H1 (cell line): ENCODE results near the gene SIMC1. TPM values are rescaled to one million over a fixed set of nuclear protein-coding genes. Genes with fewer than 3 reads are reported as not detected.
"Not testable (repeated sequence)": the region's sequence is repeated elsewhere in the genome, so short reads cannot be mapped to it uniquely, and the experiment has no call there.

Experiments
- CTCF ChIA-PET: fragments of 300-600 bp; sonication (Branson Sonifier 250); formaldehyde crosslinking; loops from one replicate; lab custom pipeline; 2021; ENCODE audit not compliant: partially characterized antibody; lab: Charles Lee
- POLR2A ChIA-PET: fragments of 300-600 bp; sonication (Branson Sonifier 250); formaldehyde crosslinking; loops from one replicate; lab custom pipeline; 2021; ENCODE audit warnings: inconsistent platforms; ENCODE audit not compliant: partially characterized antibody; lab: Charles Lee
- DNase-seq, 2 experiments: peaks; one replicate each; pipeline versions ENCODE4 v3.0.0 to v3.0.0-alpha.2; 2010 to 2022; ENCODE audit warnings: low spot score in 2 of 2, low read depth in 1 of 2, mixed read lengths in 1 of 2
- FAIRE-seq: peaks from 2 replicates; lab custom pipeline; 2011; peaks lifted over from hg19 to GRCh38; lab: Jason Lieb, UNC
- H2AFZ ChIP-seq: 2 replicates; pipeline ENCODE4 v1.8.1; 2012; ENCODE audit warnings: low read length, inconsistent platforms
- H2AK5ac ChIP-seq: 2 replicates; pipeline ENCODE4 v1.6.1; 2013; ENCODE audit warnings: low read depth, low read length
- H2BK120ac ChIP-seq: replicated peaks from 2 replicates; pipeline ENCODE3; 2013; ENCODE audit warnings: low read depth, low read length, inconsistent platforms
- H2BK12ac ChIP-seq: 2 replicates; pipeline ENCODE4 v1.6.1; 2013; ENCODE audit warnings: low read depth, low read length
- H2BK15ac ChIP-seq: 2 replicates; pipeline ENCODE4 v1.6.1; 2013; ENCODE audit warnings: low read length
- H2BK20ac ChIP-seq: 2 replicates; pipeline ENCODE4 v1.6.1; 2013; ENCODE audit warnings: low read length
- H2BK5ac ChIP-seq: 2 replicates; pipeline ENCODE4 v1.6.1; 2013; ENCODE audit warnings: low read depth, low read length
- H3K14ac ChIP-seq: 2 replicates; pipeline ENCODE4 v1.6.1; 2013; ENCODE audit warnings: inconsistent platforms; ENCODE audit not compliant: insufficient read length
- H3K18ac ChIP-seq: 2 replicates; pipeline ENCODE4 v1.6.1; 2013; ENCODE audit warnings: low read length; ENCODE audit errors: extremely low read depth
- H3K23ac ChIP-seq: 2 replicates; pipeline ENCODE4 v1.6.1; 2013; ENCODE audit warnings: inconsistent platforms; ENCODE audit not compliant: insufficient read length
- H3K23me2 ChIP-seq: 2 replicates; pipeline ENCODE4 v1.6.1; 2013; ENCODE audit warnings: low read depth, low read length
- H3K27ac ChIP-seq: 2 replicates; pipeline ENCODE4 v1.6.1; 2011; ENCODE audit warnings: low read depth, low read length, inconsistent platforms
- H3K27me3 ChIP-seq, 4 experiments: replicated peaks in 1 of 4; 1 replicate in 1 of 4; 2 replicates in 3 of 4; pipeline versions ENCODE4 v1.6.1 to v1.8.1; 2011 to 2013; ENCODE audit warnings: low read length in 3 of 4, mild to moderate bottlenecking in 3 of 4, inconsistent platforms in 2 of 4, mixed read lengths in 2 of 4, moderate library complexity in 1 of 4; ENCODE audit not compliant: control insufficient read depth in 3 of 4, insufficient read depth in 3 of 4; ENCODE audit errors: extremely low read depth in 1 of 4
- H3K36me3 ChIP-seq, 4 experiments: 2 replicates each; pipeline versions ENCODE4 v1.6.1 to v1.8.1; 2011 to 2013; ENCODE audit warnings: mild to moderate bottlenecking in 4 of 4, low read length in 3 of 4, moderate library complexity in 2 of 4, control low read depth in 1 of 4, inconsistent platforms in 1 of 4; ENCODE audit not compliant: insufficient read depth in 4 of 4, control insufficient read depth in 2 of 4
- H3K4ac ChIP-seq: replicated peaks from 2 replicates; pipeline ENCODE3; 2013; ENCODE audit warnings: low read length, low read depth, mixed read lengths, inconsistent platforms; ENCODE audit not compliant: insufficient read length
- H3K4me1 ChIP-seq, 4 experiments: replicated peaks in 1 of 4; 1 replicate in 1 of 4; 2 replicates in 3 of 4; pipeline versions ENCODE4 v1.6.1 to v1.8.1; 2011 to 2013; ENCODE audit warnings: low read length in 3 of 4, inconsistent platforms in 2 of 4, mixed read lengths in 1 of 4; ENCODE audit not compliant: insufficient read depth in 4 of 4, control insufficient read depth in 3 of 4
- H3K4me2 ChIP-seq, 2 experiments: 2 replicates each; pipeline versions ENCODE4 v1.6.1 to v1.8.1; 2011 to 2013; ENCODE audit warnings: low read depth in 2 of 2, low read length in 2 of 2, control low read depth in 1 of 2, inconsistent platforms in 1 of 2, mild to moderate bottlenecking in 1 of 2; ENCODE audit not compliant: insufficient read depth in 1 of 2
- H3K4me3 ChIP-seq, 4 experiments: fragments of 200-600, 300-600 bp in 1 of 4; sonication (generic), shearing (Covaris generic), sonication (Bioruptor Twin) in 1 of 4; 2 replicates each; pipeline versions ENCODE4 v1.5.1 to v1.8.1; 2011 to 2016; ENCODE audit warnings: low read length in 4 of 4, low read depth in 3 of 4, control low read depth in 2 of 4, inconsistent platforms in 2 of 4, mild to moderate bottlenecking in 2 of 4, mixed read lengths in 1 of 4, moderate library complexity in 1 of 4; ENCODE audit not compliant: insufficient read depth in 2 of 4; ENCODE audit errors: extremely low read depth in 1 of 4
- H3K56ac ChIP-seq: replicated peaks from 2 replicates; pipeline ENCODE3; 2013; ENCODE audit warnings: low read depth, mild to moderate bottlenecking, mixed read lengths, low read length, inconsistent platforms; ENCODE audit not compliant: insufficient read length
- H3K79me1 ChIP-seq: 2 replicates; pipeline ENCODE4 v1.6.1; 2013; ENCODE audit warnings: low read depth, low read length, control low read depth
- H3K79me2 ChIP-seq, 2 experiments: 2 replicates each; pipeline versions ENCODE4 v1.6.1 to v1.8.1; 2012 to 2013; ENCODE audit warnings: low read length in 2 of 2, mild to moderate bottlenecking in 2 of 2, inconsistent platforms in 1 of 2; ENCODE audit not compliant: insufficient read depth in 2 of 2, control insufficient read depth in 1 of 2
- H3K9ac ChIP-seq, 4 experiments: replicated peaks in 1 of 4; 1 replicate in 1 of 4; 2 replicates in 3 of 4; pipeline versions ENCODE4 v1.6.1 to v1.8.1; 2011 to 2013; ENCODE audit warnings: low read depth in 3 of 4, low read length in 3 of 4, control low read depth in 2 of 4, mild to moderate bottlenecking in 2 of 4, moderate library complexity in 2 of 4, inconsistent platforms in 1 of 4; ENCODE audit errors: extremely low read depth in 1 of 4
- H3K9me3 ChIP-seq, 2 experiments: 2 replicates each; pipeline versions ENCODE4 v1.6.1 to v1.8.1; 2012 to 2013; ENCODE audit warnings: mild to moderate bottlenecking in 2 of 2, moderate library complexity in 2 of 2, control low read depth in 1 of 2, inconsistent platforms in 1 of 2, low read depth in 1 of 2, low read length in 1 of 2, mixed read lengths in 1 of 2; ENCODE audit not compliant: insufficient read depth in 2 of 2
- H4K20me1 ChIP-seq, 2 experiments: replicated peaks in 1 of 2; 2 replicates each; pipeline versions ENCODE3 to v1.8.1; 2011 to 2013; ENCODE audit warnings: inconsistent platforms in 2 of 2, low read length in 2 of 2, mild to moderate bottlenecking in 1 of 2; ENCODE audit not compliant: insufficient read depth in 2 of 2, control insufficient read depth in 1 of 2
- H4K5ac ChIP-seq: 2 replicates; pipeline ENCODE4 v1.6.1; 2013; ENCODE audit warnings: low read length, low read depth, mixed read lengths, inconsistent platforms; ENCODE audit not compliant: insufficient read length
- H4K8ac ChIP-seq: 2 replicates; pipeline ENCODE4 v1.8.0; 2013; ENCODE audit warnings: mild to moderate bottlenecking, moderate library complexity, low read length, inconsistent platforms; ENCODE audit not compliant: insufficient read depth; ENCODE audit errors: extremely low read depth
- H4K91ac ChIP-seq: replicated peaks from 2 replicates; pipeline ENCODE3; 2013; ENCODE audit warnings: low read length, mixed read lengths, inconsistent platforms; ENCODE audit not compliant: insufficient read length
- WGBS, 2 experiments: shearing (Covaris generic) in 1 of 2; methylation state at CpG; one replicate each; pipeline versions ENCODE4 v1.1.6 to v1.1.7; 2013 to 2015; ENCODE audit warnings: low lambda C conversion rate in 2 of 2, mixed read lengths in 2 of 2, inconsistent platforms in 1 of 2, low coverage in 1 of 2, missing lambda C conversion rate in 1 of 2; ENCODE audit not compliant: insufficient replicate concordance in 2 of 2, insufficient coverage in 1 of 2, insufficient read length in 1 of 2; ENCODE audit errors: extremely low coverage in 1 of 2, missing lambda C conversion rate in 1 of 2; 5-methylcytosine and 5-hydroxymethylcytosine counted together
- polyA plus RNA-seq, 7 experiments: library from polyadenylated mRNA; depleted of rRNA in 3 of 7; stranded (reverse) in 5 of 7; unstranded in 2 of 7; fragments of >200 nt in 5 of 7; fragments of 200-250 nt in 2 of 7; gene quantifications; 1 replicate in 5 of 7; 2 replicates in 1 of 7; 4 replicates in 1 of 7; pipeline versions ENCODE4 v1.2.1 to v1.2.3, GENCODE V29; 2011 to 2013; ENCODE audit warnings: missing spikeins in 2 of 7, mixed read lengths in 2 of 7
- total RNA-seq: library from RNA; stranded (reverse); fragmentation: NEBNext Ultra II Directional; extraction: Animal tissue kit (Norgen Biotek cat#: 25700); gene quantifications from 2 replicates; pipeline ENCODE4 v1.2.1, GENCODE V29; 2021

SIMC1 gene
- total and polyA plus RNA-seq, 2 of the 8 experiments (the other 6 are each of a cell fraction or from before 2014, with no cell fraction given): 12.3 to 21.2 TPM

DNA sequence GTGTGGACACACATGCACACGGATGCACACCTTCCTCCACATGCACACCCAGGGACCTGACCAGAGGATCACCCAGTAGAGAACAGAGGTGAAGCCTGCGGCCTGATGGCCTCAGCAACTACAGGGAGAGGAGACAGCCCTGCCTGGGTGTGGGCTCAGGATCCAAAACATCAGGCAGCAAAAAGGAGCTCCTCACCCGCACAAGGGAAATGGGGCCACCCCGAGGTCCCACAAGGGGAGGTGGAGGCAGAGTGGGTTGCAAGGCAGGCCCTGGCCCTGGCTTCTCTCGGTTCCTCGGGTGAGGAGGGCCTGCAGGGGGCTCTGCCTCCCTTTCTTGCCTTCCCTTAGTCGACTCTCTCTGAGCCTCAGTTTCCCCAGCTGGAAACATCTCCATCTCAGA, 41.4 kb upstream of the SIMC1 start:
- H3K79me2 ChIP-seq, H2BK12ac ChIP-seq, H3K14ac ChIP-seq, FAIRE-seq, H4K91ac ChIP-seq, CTCF ChIA-PET, POLR2A ChIA-PET, H3K79me1 ChIP-seq, DNase-seq, H3K27ac ChIP-seq, H3K23ac ChIP-seq, H3K9me3 ChIP-seq, H4K8ac ChIP-seq, H2BK5ac ChIP-seq, H2BK120ac ChIP-seq, H3K23me2 ChIP-seq, H3K36me3 ChIP-seq, H4K20me1 ChIP-seq, H2BK20ac ChIP-seq, H2AK5ac ChIP-seq, H3K9ac ChIP-seq, H3K4me3 ChIP-seq, H3K4me1 ChIP-seq, H2AFZ ChIP-seq, H3K56ac ChIP-seq, H3K4ac ChIP-seq, H3K4me2 ChIP-seq, H2BK15ac ChIP-seq, H4K5ac ChIP-seq, H3K18ac ChIP-seq: not testable (repeated sequence)
- WGBS, 2 experiments: 88% methylated on average over 4 of the region's 7 CpGs; no CpG with 5 or more reads in 1 of the 2 experiments
- H3K27me3 ChIP-seq: peaks cover 4 to 49% (median 20%) of the 10 kb centered on the region in 4 experiments

DNA sequence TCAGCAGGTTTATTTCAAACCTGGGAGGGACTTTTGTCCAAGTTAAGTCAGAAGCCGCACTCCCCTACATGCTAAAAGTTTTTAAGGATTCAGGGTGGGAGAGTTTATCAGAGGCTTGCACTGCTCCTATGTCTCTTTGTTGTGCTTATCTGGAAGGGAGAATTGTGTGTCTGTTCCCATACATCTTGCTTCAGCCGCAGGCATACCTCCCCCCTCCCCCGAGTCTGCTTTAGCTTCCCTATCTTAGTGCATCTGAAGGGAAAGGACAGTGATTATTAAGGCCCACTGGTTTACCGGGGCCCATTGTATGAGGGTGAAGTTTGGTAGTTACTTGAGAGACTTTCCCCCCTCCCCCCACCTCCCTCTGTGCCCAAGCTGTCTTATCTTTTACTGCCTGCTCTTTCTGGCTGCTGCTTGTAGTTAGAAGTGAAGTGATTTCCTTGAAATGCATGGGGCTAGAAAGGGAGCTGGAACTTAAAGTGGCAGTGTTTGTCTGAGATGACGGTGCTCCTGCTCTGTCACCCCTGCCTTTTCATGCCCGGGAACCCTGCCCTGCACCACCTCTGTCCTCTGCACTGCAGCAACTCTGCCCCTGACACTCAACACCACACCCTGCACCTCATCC, 40.9 kb upstream of the SIMC1 start:
- H3K9me3 ChIP-seq, H3K23me2 ChIP-seq, H2BK120ac ChIP-seq, H3K18ac ChIP-seq, FAIRE-seq, POLR2A ChIA-PET, H4K5ac ChIP-seq, H2AFZ ChIP-seq, H3K23ac ChIP-seq, H3K4me3 ChIP-seq, H3K4ac ChIP-seq, H4K91ac ChIP-seq, H2BK12ac ChIP-seq, H2BK15ac ChIP-seq, H3K9ac ChIP-seq, H2BK5ac ChIP-seq, H3K27ac ChIP-seq, H3K14ac ChIP-seq, H3K36me3 ChIP-seq, H3K56ac ChIP-seq, H3K4me2 ChIP-seq, H3K4me1 ChIP-seq, DNase-seq, H4K20me1 ChIP-seq, H3K79me1 ChIP-seq, H2BK20ac ChIP-seq, H4K8ac ChIP-seq, H3K79me2 ChIP-seq, H2AK5ac ChIP-seq: not testable (repeated sequence)
- CTCF ChIA-PET: interaction anchor here (0.6 kb wide), 1 partner anchor 373 kb away, joined by 3 read pairs; no protein-coding TSS in a partner anchor
- peaks cover 4 to 47% (median 20%) of the 10 kb centered on the region in 4 experiments for H3K27me3 ChIP-seq
- 73% methylated on average over 6 of the region's 6 CpGs; no CpG with 5 or more reads in 1 of the 2 experiments for WGBS, 2 experiments
